Mesodermal cell (in vitro differentiated cells): ENCODE results near the gene KLF11.

Source experiments
- H3K27ac ChIP-seq: 2 replicates; pipeline ENCODE4 v1.7.0; 2013; ENCODE audit warnings: mild to moderate bottlenecking, low read depth, low read length, moderate library complexity; ENCODE audit not compliant: severe bottlenecking
- H3K36me3 ChIP-seq: 2 replicates; pipeline ENCODE4 v1.7.1; 2013; ENCODE audit warnings: mild to moderate bottlenecking, low read length, moderate library complexity; ENCODE audit not compliant: control insufficient read depth, insufficient read depth
- H3K4me1 ChIP-seq: one replicate; pipeline ENCODE4 v1.7.1; 2013; ENCODE audit warnings: mild to moderate bottlenecking, low read length; ENCODE audit not compliant: insufficient read depth, control insufficient read depth, poor library complexity, severe bottlenecking
- H3K4me3 ChIP-seq: 2 replicates; pipeline ENCODE4 v1.7.0; 2013; ENCODE audit warnings: low read length, control low read depth, mild to moderate bottlenecking; ENCODE audit not compliant: insufficient read depth, poor library complexity, severe bottlenecking; ENCODE audit errors: extremely low read depth
- H3K9me3 ChIP-seq: 2 replicates; pipeline ENCODE4 v1.7.1; 2013; ENCODE audit warnings: mild to moderate bottlenecking, low read length, moderate library complexity; ENCODE audit not compliant: control insufficient read depth
- WGBS, 2 experiments: methylation state at CpG; one replicate each; pipeline ENCODE4 v1.1.5; 2013; ENCODE audit warnings: missing lambda C conversion rate in 2 of 2; ENCODE audit not compliant: insufficient coverage in 2 of 2; 5-methylcytosine and 5-hydroxymethylcytosine counted together

The KLF11 gene

DNA sequence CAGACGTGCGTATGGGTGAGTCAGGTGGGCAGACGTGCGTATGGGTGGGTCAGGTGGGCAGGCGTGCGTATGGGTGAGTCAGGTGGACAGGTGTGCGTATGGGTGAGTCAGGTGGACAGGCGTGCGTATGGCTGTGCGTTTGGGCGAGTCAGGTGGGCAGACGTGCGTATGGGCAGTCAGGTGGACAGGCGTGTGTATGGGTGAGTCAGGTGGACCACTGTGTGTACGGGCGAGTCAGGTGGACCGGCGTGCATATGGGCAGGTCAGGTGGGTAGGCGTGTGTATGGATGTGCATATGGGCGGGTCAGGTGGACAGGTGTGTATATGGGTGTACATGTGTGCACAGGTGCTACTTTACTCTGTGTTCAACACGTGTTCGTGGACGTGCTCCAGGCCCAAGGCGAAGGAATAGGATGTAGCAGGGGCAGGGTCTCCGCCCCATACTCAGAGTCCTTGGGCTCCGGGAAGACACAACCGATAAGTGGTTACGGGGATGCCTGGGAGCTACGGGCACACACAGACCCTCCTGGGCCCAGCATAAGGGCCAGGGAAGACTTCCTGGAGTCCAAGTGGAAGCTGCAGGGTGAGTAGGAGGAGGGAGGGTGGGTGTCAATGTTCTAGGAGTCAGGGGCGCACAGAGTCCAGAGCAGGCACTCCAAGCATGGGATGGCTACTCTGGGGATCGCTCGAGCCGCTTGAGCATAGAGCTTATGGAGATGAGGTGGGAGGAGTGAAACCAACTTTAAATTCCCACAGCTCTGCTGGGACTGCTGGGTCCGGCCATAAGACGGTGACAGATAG is 27.1 kb upstream of the KLF11 start:
- H3K36me3 ChIP-seq, result no peaks in the 10 kb centered on the region
- no peak overlapping the region for H3K4me3 ChIP-seq
- WGBS, 2 experiments, result 94% methylated on average over 32 to 34 of the region's 35 CpGs
- no peaks in the 10 kb centered on the region for H3K9me3 ChIP-seq
- no peak overlapping the region for H3K27ac ChIP-seq
- no peaks in the 10 kb centered on the region for H3K4me1 ChIP-seq

GRCh38 chr2:10016802-10017258 is 26.5 kb upstream of the KLF11 start:
- no peaks in the 10 kb centered on the region for H3K36me3 ChIP-seq
- H3K4me3 ChIP-seq, result no peak overlapping the region
- no peaks in the 10 kb centered on the region for H3K9me3 ChIP-seq
- no peaks in the 10 kb centered on the region for H3K4me1 ChIP-seq
- H3K27ac ChIP-seq, result no peak overlapping the region
- WGBS, 2 experiments, result 86 to 89% methylated on average over 7 of the region's 8 CpGs

DNA sequence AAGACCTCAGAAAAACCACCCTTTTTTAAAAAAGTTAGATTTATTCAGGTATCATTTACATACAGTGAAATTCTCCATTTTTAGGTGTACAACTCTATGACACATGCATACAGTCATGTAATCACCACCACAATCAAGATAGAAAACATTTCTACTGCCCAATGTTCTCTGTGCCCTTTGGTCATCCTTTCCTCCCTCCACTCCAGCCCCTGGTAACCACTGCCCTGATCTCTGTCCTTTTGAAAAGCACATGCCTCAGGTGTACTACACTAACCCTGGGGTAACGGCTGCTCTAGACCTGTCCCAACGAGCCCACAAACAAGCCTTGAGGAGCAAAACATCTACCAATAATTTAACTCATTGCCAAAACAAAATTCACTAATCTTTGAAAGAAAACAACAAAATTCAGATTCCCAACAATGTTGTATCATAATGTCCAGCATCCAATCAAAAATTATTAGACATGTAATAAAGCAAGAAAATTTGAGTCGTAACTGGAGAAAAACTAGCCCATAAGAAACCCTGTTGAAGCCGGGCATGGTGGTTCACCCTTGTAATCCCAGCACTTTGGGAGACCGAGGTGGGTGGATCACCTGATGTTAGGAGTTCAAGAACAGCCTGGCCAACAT is 25.9 kb upstream of the KLF11 start:
- Histone ChIP-seq H3K4me1 (no peaks in the 10 kb centered on the region), H3K4me3 (no peak overlapping the region), H3K27ac (no peak overlapping the region), H3K9me3 (no peaks in the 10 kb centered on the region), H3K36me3 (no peaks in the 10 kb centered on the region)
- 82 to 94% methylated on average over 4 of the region's 5 CpGs for WGBS, 2 experiments

- Histone ChIP-seq H3K36me3 (no peaks in the 10 kb centered on the region), H3K4me1 (no peaks in the 10 kb centered on the region), H3K27ac (no peak overlapping the region), H3K9me3 (no peaks in the 10 kb centered on the region), H3K4me3 (no peak overlapping the region)
- 95 to 96% methylated on average over 6 to 8 of the region's 8 CpGs for WGBS, 2 experiments
Measured at GRCh38 chr2:10019174-10019573, 24.2 kb upstream of the KLF11 start.

DNA sequence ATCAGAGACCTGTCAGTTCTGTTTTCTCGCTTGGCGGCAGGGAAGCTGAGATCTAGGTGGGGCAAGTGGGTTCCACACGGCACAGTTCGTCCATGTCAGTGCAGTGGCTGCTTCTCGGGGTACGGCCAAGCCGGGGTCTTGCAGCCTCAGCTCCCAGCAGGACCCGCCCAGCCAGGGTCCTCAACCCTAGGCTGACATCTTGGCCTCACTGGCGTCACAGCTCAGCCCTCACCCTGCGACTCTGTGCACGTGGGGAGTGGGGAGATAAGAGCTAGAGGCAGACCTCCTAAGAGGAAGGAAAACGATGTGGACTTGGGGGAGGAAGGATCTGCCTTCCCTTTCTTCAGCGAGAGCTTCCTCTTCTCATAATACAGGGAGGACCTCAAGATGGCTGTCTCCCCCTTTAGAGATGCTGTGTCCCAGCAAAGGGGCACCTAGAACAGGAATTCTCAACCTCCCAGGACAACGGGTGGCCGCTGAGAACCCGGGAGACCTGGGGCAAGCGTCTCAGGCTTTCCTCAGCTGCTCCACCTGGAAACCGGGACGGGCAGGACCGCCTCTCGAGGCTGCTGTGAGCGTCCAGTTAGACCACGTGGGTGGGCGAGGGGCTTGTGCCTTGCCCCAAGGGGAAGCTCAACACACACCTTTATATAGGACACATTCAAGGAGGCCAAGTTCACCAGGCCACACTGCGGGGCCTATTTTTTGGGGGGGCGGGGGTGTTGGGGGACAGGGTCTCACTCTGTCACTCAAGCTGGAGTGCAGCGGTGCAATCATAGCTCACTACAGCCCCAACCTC is 23.5 kb upstream of the KLF11 start:
- H3K4me3 ChIP-seq, result no peak overlapping the region
- no peaks in the 10 kb centered on the region for H3K4me1 ChIP-seq
- no peaks in the 10 kb centered on the region for H3K9me3 ChIP-seq
- H3K27ac ChIP-seq, result no peak overlapping the region
- H3K36me3 ChIP-seq, result no peaks in the 10 kb centered on the region
- WGBS, 2 experiments, result 87 to 92% methylated on average over 20 to 23 of the region's 27 CpGs

GRCh38 chr2:10022041-10022421 is 21.3 kb upstream of the KLF11 start:
- Histone ChIP-seq H3K27ac (no peak overlapping the region), H3K4me3 (no peak overlapping the region), H3K36me3 (no peaks in the 10 kb centered on the region), H3K9me3 (no peaks in the 10 kb centered on the region), H3K4me1 (no peaks in the 10 kb centered on the region)
- WGBS, 2 experiments, result 92 to 93% methylated on average over 12 to 16 of the region's 16 CpGs

GRCh38 chr2:10022445-10022844 is 20.9 kb upstream of the KLF11 start:
- Histone ChIP-seq H3K9me3 (no peaks in the 10 kb centered on the region), H3K4me1 (no peaks in the 10 kb centered on the region), H3K27ac (no peak overlapping the region), H3K4me3 (no peak overlapping the region), H3K36me3 (no peaks in the 10 kb centered on the region)
- WGBS, 2 experiments, result 86 to 96% methylated on average over 4 of the region's 4 CpGs

GRCh38 chr2:10022966-10023662 is 20.2 kb upstream of the KLF11 start:
- Histone ChIP-seq H3K4me1 (no peaks in the 10 kb centered on the region), H3K27ac (no peak overlapping the region), H3K4me3 (no peak overlapping the region), H3K9me3 (no peaks in the 10 kb centered on the region), H3K36me3 (no peaks in the 10 kb centered on the region)
- 83 to 88% methylated on average over 9 to 10 of the region's 10 CpGs for WGBS, 2 experiments

DNA sequence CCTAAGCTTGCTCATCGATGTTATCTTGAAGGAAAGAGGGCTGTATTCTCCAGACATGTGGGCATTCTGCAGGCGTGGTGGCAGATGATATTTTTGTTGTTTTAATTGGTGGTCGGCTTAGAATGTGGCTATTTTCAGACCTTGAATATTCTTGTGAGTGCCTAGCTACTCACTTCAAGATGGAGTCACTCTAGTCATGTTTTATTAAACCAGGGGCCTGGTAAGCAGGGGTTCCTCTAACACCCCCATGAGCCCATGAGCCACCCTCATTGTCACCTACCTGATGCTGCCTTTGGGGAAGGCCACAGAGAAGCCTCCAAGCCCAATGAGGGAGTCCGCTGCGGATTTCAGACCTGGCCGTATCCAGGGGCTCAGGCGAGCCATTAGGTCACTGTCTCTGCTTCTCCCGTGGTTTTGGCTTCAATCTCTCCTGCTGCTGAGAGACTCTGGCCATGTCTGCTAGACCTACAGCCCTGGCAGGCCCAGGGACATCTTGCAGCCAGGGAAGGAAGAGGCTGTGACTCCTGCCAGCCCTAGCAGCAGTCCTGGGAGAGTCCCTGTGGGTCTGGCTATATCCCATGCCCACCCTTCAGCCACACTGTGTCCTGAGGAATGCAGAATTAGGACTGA is 16.3 kb upstream of the KLF11 start:
- Histone ChIP-seq H3K4me1 (peaks cover 11% of the 10 kb centered on the region), H3K27ac (no peak overlapping the region), H3K9me3 (no peaks in the 10 kb centered on the region), H3K36me3 (no peaks in the 10 kb centered on the region), H3K4me3 (no peak overlapping the region)
- WGBS, 2 experiments, result 95 to 98% methylated on average over 7 of the region's 8 CpGs
